ENCODE data around the gene ITGB1BP2.
"Not testable (repeated sequence)": the region's sequence is repeated elsewhere in the genome, so short reads cannot be mapped to it uniquely, and the experiment has no call there.

The ITGB1BP2 gene

DNA sequence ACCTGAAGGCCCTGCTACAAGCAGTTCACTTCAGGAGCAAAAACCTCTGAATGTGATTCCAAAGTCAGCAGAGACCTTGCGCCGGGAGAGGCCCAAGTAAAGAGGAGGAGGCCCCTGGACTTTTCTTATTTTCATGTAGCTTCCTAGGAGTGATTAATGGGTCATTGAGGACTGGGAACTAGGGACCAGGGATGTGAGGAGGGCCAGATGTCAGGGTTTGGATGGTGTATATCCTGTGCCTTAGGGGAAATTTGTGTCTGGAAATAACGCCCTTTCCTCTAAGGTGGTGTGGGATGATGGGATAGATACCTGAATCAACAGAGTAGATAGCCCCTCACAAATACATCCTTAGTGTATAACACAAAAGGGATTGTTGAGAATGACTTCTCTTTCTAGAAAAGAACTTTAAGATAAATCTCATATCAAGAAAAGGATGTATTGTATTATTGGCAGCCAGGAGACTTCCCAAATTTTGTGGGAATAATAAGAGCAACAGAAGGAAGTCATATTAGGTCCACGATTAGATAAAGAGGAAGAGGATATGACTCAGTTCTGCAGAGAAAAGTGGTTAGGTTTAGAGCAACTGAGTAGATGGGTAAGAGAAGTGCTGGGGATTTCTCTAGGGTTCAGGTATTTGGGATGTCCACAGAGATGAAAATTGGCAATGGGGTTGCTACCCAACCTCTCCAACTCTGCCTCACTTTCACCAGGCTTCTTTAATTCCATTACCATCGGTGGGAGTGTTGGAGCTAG, 1.1 kb downstream of the ITGB1BP2 start:
- no peak for DNase-seq

DNA sequence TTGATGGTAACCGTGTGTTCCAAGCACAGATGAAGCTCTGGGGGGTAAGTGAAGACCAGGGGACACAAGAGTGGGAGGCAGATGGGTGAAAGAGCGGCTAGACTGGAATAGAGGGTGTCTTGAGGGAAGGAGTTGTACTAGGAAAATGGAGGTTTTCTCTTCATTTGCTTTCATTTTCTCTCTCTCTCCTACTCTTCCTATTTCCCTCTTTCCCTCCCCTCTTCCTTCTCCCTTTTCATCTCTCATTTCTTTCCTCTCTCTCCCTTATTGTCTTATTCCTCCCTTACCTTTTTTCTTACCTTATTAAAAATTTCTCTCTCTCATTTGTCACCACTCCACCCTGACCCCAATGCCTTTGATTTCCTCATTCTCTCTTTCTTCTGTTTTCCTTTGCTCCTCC, 3.0 kb downstream of the ITGB1BP2 start:
- no peak for DNase-seq

DNA sequence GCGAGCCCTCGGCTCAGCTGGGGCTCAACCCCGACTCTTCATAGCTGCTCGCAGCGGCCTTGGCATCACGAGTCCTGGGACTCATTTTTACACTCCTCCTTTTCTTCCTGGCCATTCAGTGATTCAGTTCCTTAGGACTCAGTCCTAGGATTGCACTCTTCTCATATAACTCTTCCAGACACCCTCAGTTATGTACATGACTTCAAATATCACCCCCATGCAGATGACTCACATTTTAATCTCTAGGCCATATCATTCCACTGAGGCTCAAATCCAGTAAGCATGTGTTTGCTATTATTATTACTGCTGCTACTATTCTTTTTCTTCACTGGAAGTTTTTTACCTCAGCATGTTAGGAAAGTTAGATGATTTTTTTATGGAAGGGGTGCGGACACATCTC, 14.4 kb downstream of the ITGB1BP2 start:
- no peak for DNase-seq

DNA sequence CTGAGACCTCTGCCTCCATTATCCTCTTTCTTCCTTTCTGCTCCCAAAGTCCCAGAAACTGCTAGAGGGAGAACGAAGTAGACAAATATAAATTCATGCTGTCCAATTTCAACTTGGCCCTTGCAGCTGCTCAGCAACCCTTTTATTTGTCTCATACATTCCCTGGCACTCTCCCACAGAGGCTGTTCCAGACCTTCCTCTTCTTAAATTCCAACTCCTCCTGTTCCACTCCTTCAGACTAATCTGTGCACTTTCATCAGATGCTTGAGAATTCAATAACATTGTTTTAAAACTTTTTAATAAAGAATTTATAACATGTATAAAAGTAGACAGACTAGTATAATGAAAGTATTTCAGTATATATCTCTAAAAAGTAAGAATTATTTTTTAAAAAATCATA, 15.4 kb downstream of the ITGB1BP2 start:
- DNase-seq, result not testable (repeated sequence)

DNA sequence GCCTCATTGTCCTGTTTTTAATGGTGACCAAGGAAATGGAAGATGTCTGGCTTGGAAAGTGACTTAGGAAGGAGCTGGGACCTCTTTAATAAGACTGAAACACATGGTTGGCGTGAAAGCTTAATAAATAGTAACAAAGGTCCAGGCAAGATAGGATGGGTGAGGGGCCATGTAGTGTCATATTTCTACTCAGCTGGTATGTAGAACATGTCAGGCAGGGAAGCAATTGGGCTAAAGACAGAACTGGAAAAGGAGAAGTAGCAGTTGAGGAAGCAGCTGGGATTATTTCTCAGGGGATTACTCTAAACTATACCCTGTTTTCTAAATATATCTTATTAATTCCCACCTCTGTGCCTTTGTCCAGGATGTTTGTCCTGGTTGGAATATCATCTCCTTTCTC, 18.6 kb downstream of the ITGB1BP2 start:
- peak; percentile 22 for DNase-seq

DNA sequence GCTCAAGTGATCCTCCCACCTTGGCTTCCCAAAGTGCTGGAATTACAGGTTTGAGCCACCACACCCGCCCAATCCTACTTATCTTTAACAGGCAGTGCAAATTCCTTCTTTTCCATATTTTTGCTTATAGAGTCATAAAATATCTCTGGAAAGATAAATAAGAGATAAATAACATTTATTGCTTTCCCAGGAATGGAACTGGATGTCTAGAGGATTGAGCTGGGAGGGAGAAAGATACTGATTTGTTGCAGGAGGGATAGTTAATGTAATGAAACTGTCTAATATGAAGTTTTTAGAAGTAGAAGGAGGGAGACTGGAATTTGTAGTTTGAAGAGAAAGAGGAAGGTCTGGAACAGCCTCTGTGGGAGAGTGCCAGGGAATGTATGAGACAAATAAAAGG, 20.2 kb downstream of the ITGB1BP2 start:
- DNase-seq, result no peak

DNA sequence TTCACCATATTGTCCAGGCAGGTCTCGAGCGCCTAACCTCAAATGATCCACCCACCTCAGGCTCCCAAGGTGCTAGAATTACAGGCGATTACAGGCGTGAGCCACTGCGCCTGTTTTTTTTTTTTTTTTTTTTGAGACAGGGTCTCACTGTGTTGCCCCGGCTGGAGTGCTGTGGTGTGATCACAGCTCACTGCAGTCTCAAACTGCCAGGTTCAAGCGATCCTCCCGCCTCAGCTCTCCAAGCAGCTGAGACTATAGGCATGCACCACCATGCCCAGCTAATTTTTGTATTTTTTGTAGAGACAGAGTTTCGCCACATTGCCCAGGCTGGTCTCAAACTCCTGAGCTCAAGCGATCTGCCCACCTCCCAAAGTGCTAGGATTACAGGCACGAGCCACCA, 22.9 kb downstream of the ITGB1BP2 start:
- DNase-seq, result not testable (repeated sequence)

DNA sequence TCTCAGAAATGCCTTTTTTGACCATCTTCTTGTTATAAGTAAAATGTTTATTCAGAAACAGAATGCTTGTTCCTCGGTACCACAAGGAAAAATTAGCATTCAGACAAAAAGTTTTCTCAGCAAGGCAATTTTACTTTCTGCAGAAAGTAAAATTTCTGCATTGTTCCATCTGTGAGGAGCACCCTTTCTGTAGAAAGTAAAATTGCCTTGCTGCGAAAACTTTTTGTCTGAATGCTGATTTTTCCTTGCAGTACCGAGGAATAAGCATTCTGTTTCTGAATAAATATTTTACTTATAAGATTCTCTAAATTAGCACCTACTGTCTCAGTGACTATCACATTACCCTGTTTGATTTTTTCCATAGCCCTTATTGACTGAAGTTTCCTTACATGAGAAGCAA, 24.8 kb downstream of the ITGB1BP2 start:
- DNase-seq, result no peak

DNA sequence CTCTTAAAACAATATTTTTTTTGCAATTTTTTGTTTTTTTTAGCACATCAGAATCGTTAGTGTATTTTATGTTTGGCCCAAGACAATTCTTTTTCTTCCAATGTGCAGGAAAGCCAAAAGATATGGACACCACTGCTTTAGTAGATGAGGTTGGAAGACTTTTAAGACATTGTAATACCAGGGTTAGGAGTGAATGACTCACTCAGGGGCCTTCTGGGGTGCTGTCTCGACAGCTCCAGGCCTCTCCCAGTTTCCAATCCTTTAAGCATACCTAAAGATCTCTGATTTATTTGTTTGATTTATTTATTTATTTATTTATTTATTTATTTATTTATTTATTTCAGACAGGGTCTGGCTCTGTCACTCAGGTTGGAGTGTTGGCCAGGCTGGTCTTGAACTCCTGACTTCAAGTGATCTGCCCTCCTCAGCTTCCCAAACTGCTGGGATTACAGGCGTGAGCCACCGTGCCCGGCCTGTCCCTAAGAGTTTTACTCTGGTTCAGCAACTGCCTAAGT, 47.7 kb downstream of the ITGB1BP2 start:
- DNase-seq, result not testable (repeated sequence)

DNA sequence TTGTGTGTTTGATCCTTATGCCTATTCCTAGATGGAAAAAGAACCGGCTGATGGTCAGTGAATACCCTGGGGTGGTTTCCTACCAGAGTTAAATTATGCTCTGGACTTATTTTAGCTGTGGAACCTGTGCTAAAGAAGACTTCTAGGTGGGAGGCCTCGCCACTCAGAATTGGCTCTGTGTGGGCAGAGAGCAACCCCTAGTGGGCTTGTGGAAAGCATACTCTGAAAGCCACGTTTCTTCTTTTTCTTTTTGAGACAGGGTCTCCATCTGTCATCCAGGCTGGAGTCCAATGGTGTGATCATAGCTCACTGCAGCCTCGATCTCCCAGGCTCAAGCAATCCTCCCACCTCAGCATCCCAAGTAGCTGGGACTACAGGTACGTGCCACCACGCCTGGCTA, 48.3 kb downstream of the ITGB1BP2 start:
- not testable (repeated sequence) for DNase-seq

DNA sequence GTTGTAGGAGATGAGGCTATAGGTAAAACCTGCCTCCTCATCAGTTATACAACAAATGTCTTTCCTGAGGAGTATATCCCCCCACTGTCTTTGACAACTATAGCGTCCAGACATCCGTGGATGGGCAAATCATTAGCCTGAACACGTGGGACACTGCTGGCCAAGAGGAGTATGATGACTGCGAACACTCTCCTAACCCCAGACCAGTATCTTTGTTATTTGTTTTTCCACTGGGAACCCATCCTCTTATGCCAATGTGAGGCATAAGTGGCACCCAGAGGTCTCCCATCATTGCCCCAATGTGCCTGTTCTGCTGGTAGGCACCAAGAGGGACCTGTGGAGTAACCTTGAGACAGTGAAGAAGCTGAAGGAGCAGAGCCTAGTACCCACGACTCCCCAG, 50.9 kb downstream of the ITGB1BP2 start:
- not testable (repeated sequence) for DNase-seq
